ENCODE results near the gene SOD3.

The SOD3 gene, protein sequence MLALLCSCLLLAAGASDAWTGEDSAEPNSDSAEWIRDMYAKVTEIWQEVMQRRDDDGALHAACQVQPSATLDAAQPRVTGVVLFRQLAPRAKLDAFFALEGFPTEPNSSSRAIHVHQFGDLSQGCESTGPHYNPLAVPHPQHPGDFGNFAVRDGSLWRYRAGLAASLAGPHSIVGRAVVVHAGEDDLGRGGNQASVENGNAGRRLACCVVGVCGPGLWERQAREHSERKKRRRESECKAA

DNA sequence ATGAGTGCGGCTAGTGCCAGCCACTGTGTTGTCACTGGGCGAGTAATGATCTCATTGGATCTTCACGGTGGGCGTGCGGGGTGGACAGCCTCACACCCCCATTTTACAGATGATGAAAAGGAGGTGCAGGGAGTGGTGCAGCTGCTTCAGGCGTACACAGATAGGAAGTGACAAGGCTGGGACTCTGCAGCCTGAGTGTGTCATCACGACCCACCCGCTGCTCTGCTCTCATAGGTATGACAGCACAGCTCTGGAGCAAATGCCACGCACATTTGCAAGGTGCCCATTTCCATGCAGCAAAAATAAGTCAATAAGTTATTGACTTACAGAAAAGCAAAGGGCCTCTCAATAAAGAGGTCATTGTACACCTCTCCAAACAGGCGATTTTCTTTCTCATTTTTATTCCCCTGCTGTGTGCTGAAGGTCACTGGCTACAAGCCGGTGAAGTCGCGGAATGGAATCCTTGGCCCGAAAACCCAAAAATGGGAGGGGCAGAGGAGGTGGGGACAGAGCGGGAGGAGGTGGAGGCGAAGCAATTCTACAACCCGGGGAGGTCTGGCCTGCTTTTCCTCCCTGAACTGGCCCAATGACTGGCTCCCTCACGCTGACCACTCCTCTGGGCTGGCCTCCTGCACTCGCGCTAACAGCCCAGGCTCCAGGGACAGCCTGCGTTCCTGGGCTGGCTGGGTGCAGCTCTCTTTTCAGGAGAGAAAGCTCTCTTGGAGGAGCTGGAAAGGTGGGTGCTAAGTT is at the start of gene SOD3:
TSS of gene SOD3 (plus strand) at position 658 of the 750 bp plus-strand sequence. CDS start 3,949 bp downstream, outside the sequence.
- DNase-seq (ENCODE audit: low read depth in 2 of 2) = no peak

DNA sequence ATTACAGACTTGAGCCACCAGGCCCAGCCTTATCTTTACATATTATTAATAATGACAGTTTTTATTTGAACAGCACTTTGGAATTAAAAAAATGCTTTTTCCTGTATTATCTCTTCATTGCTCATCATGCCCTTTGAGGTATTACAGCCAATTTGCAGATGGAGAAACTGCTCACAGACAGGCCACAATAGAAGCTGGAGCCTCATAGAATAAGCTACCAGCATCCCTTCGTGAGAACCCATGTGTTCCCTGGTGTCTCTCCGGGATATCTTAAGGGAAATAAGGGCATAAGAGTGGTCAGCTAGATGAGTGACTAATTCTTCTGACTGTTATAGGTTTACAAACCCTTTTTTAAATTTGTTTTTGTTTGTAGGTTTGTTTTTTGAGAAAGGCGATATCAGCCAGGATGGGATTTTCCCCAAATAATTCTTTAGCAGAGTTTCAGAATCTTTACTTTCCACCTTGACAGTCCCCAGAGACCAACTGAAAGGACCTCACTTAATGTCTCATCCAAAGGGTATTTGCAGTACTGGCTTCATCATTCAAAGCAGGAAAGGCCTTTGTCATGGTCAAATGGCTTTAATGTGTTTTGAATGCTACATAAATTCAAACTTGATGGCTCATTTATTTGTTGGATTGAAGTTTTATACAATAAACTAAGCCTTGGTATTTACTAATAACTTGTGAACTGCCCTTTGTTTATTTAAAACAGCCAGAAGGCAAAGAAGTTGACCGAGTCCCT is 48.0 kb upstream of the SOD3 start:
- no peak for DNase-seq (ENCODE audit: low read depth in 2 of 2)

DNA sequence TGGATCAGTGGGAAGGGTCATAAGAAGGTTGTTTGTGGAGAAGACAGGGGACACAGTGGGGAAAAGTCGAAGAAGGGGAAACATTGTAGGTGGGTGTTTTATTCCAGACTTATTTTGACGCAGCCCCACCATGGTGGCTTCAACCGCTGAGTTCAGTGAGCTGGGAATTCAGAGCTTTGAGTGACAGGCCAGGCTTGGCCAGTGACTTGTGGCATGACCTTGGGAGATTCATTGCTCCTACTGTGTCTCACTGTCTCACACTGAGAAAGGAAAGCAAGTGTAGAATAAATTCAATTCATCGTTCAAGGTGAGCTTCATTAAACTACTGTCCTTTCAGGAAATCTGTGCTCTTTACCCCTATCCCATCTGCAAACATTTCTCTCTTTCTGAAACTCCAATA is 47.4 kb upstream of the SOD3 start:
- no peak for DNase-seq (ENCODE audit: low read depth in 2 of 2)

DNA sequence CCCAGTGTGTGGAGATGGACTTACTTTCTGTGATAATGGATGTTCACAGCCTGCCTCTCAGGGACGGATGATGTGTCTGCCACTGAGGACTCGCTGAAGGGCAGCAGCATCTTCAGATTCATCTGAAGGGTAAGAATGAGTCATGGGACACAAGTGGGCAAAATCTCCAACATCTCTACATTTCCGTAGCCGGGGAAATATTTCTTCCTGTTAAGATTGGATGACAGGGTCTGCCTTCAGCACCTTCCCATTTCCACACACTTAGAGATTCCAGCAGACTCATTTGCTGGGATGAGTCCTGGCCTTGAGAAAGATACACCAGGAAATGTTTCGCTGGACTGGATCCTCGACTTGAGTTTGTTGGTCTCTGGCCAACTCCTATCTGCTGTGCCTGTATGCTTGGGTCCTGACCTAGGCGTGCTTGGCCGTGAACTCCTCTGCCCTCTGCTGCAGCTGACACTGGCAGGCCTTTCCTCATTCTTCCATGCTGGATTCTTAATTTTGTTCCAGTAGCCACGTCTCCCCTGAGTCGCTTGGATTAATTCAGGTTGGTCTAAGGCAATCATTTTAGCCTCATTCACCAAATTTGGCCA is 46.5 kb upstream of the SOD3 start:
- no peak for DNase-seq (ENCODE audit: low read depth in 2 of 2)

DNA sequence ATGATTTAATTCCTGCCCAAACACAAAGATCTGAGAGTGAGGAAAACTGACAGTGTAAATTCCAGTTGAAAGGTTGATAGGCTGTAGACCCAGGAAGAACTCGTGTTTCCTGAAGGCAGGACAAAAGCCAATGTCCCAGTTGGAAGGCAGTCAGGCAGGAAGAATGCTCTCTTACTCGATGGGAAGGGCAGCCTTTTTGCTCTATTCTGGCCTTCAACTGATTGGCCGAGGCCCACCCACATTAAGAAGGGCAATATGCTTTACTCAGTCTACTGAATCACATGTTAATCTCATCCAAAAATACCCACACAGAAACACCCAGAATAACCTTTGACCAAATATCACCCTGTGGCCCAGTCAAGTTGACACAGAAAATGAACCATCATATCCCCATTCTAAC is 45.3 kb upstream of the SOD3 start:
- DNase-seq (ENCODE audit: low read depth in 2 of 2) = no peak

DNA sequence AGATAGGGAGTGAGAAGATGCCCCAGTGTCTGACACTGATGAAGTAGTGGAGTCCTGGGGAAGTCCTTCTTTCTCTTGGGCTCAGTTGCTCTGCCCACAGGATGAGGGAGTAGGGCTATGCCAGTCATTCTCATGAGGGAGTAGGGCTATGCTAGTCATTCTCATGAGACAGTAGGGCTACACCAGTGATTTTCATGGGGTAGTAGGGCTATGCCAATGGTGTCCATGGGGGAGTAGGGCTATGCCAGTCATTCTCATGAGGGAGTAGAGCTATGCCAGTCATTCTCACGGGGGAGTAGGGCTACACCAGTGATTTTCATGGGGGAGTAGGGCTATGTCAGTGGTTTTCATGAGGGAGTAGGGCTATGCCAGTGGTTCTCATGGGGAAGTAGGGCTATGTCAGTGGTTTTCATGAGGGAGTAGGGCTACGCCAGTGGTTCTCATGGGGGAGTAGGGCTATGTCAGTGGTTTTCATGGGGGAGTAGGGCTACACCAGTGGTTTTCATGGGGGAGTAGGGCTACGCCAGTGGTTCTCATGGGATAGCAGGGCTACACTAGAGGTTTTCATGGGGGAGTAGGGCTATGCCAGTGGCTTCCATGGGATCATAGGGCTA is 43.3 kb upstream of the SOD3 start:
- DNase-seq (ENCODE audit: low read depth in 2 of 2) = no peak

DNA sequence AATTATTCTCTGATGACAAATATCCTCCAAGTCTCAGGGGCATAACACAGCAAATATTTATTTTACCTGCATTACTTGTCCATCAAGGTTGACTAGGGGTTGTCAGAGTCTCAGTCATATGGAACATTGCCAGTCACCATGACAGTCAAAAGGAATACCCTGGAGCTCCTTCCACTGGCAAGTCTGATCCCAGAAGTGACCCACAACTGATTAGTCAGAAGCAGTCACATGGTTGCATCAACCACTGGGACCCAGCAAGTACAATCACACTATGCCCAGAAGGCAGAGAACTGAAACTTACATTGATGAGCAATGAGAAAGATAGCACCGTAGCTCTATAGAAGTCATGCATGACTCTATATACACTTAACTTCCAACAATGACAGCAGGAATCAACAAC is 41.9 kb upstream of the SOD3 start:
- no peak for DNase-seq (ENCODE audit: low read depth in 2 of 2)

DNA sequence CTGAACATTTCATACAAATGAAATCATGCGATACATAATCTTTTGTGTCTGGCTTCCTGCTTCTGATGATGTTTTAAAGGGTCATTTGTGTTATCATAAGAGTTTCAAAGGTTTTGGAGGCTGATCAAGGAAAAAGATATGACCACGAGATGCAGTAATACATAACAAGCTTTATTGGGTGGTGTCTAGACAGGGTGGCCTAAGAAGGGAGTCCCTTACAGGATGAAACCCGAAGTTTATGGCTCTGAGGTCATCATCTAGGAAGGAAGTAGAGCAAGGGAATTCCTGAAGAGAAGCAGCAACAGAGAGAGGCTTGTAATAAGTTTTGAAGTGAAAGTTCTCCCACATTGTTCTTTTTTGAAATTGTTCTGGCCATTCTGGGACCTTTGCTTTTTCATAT is 40.8 kb upstream of the SOD3 start:
- DNase-seq (ENCODE audit: low read depth in 2 of 2) = no peak

DNA sequence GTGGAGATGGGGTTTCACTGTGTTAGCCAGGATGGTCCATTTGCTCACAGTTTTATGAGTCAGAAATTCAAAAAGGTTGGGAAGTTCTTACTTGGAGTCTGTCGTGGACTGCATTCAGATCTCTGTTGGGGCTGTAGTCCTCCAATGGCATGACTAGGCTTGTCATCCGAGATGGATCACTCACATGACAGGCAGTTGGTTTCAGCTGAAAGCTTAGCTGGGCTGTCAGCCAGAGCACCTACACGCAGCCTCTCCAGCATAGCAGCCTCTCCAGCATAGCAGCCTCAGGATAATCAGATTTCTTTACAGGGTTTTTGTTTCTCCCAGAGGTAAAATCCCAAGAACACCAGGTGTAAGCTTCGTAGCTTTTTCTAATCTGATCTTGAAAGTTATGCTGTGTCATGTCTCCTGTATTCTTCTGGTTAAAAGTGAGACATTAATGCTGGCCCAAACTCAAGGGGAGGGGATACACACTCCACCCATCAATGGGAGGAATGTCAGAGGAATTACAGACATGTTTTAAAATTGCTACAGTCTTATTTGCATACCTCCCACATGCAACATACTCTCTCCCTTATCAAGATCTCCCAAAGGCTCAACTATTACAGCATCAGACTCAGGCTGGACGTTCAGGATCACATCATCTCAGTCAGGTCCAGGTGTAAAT is 31.6 kb upstream of the SOD3 start:
- DNase-seq (ENCODE audit: low read depth in 2 of 2) = no peak

DNA sequence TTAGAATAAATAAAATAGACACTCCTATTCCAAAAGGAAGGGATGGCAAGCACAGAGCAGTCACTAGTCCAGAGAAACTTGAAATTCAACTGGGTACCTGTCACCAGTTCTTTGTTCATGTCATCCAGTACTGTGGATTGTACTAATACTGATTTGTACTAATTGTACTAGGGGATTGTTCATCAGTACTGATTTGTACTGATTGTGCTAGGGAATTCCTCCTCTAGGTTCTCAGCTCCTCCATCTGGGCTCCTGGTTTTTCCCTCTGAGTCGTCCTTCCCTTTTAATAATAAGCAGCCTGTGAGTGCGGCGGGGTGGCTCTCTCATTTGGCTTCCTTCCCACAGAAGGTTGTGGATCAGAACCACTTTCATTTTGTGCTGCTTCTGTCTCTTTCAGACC is 31.0 kb upstream of the SOD3 start:
- no peak for DNase-seq (ENCODE audit: low read depth in 2 of 2)

DNA sequence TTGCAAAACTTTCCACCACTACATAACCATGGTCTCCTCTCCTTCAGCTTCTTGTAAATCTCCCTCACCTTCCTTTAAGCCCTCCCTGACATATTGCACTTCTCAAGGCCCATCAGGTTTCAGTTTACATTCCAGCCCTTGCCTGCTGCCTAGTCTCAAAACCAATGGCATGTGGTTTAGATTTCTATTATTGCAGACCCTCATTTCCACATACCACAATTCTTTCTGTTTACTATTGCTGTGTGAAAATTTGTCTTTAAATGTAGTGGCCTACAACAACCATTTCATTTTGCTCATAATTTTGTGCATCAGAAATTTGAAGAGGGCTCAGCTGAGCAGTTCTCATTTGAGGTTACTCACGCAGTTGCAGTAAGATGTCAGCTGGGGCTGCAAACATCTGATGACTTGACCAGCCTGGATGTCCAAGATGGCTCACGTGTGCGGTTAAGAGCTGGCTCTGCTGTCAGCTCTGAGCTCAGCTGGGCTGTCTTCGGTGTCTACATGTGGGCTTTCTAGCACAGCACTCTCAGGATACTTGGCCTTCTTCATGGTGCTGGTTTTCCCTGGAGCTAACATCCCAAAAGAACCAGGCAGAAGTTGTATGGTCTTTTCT is 29.9 kb upstream of the SOD3 start:
- no peak for DNase-seq (ENCODE audit: low read depth in 2 of 2)

DNA sequence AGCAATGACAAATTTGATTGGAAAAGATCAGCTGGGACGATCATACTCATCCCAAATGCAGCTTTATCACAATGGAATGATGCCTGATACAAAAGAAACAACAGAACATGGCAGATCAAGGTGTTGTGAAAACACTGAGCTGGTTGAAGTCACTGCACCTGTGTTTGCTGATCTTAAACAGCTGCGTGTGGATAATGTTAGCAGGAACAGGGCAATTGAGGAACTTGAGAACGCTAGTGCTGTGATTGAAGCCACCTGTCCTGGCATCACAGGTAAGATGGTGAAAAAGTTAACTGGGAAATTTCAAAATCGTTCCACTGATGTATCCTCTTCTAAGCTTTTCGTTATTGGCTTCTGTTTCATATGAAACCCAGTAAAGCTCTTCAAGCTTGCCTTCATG is 27.4 kb upstream of the SOD3 start:
- DNase-seq (ENCODE audit: low read depth in 2 of 2) = no peak

DNA sequence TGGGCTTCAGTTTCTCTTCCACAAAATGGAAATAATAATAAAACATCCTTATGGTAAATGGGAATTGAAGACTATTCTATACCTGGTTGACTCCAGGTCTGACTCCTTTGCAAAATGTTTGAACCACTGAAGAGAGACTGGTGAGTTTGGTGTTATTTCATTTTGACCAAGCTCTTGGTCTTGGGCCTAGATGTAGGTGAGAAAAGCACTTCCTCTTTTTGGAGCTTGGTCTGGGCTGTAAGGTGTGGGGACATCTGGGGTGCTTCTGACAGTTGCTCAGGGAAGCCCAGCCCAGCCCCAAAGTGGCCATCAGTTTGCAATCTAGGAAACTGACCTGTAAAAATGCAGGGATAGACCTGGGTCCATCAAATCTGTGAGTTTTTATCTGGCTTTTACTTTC is 26.8 kb upstream of the SOD3 start:
- DNase-seq (ENCODE audit: low read depth in 2 of 2) = no peak

DNA sequence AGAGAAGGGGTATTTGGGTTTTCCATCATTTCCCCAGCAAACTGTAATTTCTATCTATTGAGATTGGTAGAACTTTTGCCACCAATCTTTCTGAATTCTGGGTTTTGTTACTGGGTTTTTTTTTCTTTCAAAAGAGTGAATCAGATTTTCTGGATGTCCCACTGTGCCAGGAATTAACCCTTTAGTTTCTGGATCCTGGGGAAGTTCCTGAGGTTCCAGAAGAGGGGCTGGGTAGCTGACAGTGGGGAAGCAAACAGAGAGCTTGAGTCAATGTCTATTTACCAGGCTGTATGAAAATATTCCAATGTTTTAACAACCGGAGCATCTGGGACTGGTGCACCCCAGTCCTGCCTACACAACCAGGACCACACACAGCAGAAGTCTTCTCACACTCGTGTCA is 25.8 kb upstream of the SOD3 start:
- no peak for DNase-seq (ENCODE audit: low read depth in 2 of 2)

DNA sequence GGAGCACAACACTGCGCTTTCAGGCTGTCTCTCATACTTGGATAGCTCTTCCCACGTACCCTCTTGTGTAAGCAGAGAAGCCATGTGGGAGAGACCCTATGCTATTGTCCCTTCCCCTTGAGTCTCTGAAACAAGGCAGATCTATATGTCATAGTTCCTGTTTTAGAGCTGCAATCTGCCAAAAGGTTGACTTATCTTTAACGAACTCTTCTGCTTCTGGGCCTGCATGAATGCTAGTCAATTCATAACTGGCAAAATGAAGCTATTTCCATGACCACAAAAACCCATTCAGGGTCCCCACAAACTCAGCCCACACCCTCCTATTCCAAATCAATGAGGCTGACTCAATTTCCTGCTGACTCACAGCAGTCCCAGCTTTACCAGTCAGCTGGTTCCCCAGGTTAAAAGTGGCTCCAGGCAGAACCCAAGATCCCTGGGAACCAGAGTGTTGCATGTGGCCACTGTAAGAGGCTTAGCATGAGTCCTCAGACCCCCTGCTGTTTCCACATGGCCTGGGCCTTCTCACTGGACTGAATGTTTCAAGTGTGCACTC is 25.3 kb upstream of the SOD3 start:
- no peak for DNase-seq (ENCODE audit: low read depth in 2 of 2)

DNA sequence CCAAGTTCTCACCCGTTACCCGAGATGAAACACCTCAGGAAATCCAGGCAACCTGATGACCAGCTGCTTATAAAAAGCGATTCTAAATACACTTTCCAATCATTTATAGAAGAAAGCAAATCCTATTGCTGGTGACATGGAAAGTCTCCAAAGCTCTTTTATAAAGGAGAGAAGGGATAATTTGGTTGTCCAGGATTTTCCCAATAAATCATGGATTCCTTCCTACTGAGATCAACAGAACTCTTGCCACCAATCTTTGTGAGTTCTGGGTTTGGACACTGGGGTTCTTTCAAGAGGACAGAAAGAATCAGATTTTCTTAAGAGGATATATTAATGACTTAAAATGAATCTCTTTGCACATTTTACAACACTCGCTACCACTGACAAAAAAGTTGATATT is 24.7 kb upstream of the SOD3 start:
- DNase-seq (ENCODE audit: low read depth in 2 of 2) = no peak

DNA sequence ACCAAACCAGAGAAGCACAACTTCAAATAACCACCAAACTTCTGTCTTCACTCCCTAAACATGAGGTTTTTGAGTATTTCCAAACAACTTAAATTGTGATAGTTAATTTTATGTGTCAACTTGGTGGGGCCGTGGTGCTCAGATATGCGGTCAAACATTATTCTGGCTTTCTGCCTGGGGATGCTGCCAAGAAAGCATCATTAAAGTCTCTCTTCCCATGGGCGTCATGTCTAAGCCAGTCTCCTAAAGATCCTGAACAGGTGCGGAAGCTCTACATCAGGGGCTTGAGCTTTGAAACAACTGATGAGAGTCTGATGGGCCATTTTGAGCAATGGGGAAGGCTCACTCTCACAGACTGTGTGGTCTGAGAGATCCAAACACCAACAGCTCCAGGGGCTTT is 24.1 kb upstream of the SOD3 start:
- no peak for DNase-seq (ENCODE audit: low read depth in 2 of 2)

DNA sequence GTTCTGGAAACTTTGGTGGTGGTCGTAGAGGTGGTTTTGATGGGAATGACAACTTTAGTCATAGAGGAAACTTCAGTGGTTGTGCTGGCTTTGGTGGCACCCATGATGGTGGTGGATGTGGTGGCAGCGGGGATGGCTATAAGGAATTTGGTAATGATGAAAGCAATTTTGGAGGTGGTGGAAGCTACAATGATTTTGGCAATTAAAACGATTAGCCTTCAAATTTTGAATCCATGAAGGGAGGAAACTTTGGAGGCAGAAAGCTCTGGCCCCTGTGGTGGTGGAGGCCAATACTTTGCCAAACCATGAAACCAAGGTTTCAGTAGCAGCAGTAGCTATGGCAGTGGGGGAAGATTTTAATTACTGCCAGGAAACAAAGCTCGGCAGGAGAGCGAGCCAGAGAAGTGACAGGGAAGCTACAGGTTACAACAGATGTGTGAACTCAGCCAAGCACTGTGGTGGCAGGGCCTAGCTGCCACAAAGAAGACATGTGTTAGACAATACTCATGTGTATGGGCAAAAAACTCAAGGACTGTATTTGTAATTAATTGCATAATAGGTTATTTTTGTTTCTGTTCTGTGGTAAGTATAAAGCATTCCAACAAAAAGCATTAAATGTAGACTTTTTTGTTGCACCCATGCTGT is 23.2 kb upstream of the SOD3 start:
- no peak for DNase-seq (ENCODE audit: low read depth in 2 of 2)

DNA sequence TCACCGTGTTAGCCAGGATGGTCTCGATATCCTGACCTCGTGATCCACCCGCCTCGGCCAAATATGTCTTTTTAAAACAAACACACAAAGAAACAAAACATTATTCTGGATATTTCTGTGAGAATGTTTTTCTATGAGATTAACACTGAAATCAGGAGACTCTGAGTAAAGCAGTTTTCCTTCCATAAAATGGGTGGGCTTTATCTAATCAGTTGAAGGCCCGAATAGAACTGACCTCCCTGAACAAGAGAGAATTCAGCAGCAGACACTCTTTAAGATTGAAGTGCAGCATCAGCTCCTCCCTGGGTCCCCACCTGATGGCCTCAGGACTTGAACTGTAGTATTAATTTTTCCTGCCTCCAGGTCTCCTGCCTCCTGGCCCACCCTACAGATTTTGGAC is 22.4 kb upstream of the SOD3 start:
- DNase-seq (ENCODE audit: low read depth in 2 of 2) = no peak

DNA sequence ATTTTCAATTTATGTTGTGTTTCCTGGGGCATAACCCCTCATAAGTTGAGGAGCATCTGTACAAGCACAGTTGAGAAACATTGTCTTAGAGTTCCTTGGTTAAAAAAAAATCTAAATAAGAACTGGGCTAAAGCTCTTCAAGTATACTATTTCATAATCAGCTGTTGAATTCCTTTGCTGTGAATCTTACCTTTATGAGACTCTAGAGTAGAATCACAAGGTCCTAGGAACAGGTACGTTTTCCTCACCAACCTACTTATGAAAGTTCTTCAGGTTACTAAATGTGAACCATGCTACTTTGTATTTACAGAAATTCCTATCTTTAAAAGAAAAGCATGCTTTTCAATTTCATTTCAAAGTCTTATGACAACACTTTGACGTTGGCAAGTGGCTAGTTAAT is 20.9 kb upstream of the SOD3 start:
- no peak for DNase-seq (ENCODE audit: low read depth in 2 of 2)

All from stimulated activated CD4-positive, alpha-beta T cell treated with anti-CD3 and anti-CD28 coated beads, Interleukin-15, amount 100 ng/mL, for 48 hours (primary cell).